Measurements from ENCODE around the gene SLC37A1.

DNA sequence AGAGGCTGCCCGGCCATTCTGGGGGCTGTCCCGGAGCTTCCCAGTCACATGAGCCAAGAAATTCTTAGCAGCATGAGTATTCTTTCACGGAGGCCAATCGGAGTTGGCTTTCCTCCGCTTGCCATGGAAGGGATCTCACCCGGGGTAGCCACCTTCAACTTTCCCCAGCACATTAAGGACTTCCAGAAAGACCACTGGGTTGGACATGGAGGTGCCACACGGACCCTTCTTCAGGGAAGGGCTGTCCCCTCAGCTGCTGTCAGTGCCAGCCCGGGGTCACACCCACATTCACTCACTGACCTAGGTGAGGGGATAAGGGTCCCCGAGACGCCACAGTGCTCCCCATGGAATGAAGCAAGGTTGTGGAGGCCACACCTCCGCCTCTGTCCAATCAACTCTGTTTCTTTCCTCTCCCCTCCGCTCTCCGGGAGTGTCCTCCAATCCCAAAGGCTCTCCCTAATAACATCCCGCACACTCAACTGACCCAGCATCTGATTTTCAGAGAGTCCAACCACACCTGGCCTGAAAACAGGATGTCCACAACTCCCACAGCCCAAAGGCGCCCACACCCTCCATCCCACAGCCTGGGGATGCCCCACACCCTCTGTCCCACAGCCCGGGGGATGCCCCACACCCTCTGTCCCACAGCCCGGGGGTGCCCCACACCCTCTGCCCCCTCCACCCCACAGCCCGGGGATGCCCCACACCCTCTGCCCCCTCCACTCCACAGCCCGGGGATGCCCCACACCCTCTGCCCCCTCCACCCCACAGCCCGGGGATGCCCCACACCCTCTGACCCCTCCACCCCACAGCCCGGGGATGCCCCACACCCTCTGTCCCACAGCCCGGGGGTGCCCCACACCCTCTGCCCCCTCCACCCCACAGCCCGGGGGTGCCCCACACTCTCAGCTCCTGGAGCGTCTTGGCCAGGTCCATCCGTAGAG, 37.0 kb upstream of the SLC37A1 start:
- TF ChIP-seq POLR2A (IDR thresholded peaks at IDR 0.05; ENCODE audit: borderline replicate concordance, extremely low read depth, insufficient read depth, insufficient read length) (no peak), EZH2 (IDR thresholded peaks at IDR 0.05) (no peak), ZFX (IDR thresholded peaks at IDR 0.05) (no peak), ATF3 (IDR thresholded peaks at IDR 0.05) (no peak), SIN3A (IDR thresholded peaks at IDR 0.05; ENCODE audit: low read depth) (no peak), EZH2phosphoT487 (IDR thresholded peaks at IDR 0.05; ENCODE audit: borderline replicate concordance) (no peak), SRF (IDR thresholded peaks at IDR 0.05; ENCODE audit: low read depth) (no peak), ZBTB33 (IDR thresholded peaks at IDR 0.05; ENCODE audit: extremely low read depth, insufficient replicate concordance, low read length) (no peak), JUND (IDR thresholded peaks at IDR 0.05) (no peak), YY1 (IDR thresholded peaks at IDR 0.05; ENCODE audit: extremely low read depth, insufficient replicate concordance, low read depth, low read length) (no peak)
- TF ChIP-seq, protein P1, sequence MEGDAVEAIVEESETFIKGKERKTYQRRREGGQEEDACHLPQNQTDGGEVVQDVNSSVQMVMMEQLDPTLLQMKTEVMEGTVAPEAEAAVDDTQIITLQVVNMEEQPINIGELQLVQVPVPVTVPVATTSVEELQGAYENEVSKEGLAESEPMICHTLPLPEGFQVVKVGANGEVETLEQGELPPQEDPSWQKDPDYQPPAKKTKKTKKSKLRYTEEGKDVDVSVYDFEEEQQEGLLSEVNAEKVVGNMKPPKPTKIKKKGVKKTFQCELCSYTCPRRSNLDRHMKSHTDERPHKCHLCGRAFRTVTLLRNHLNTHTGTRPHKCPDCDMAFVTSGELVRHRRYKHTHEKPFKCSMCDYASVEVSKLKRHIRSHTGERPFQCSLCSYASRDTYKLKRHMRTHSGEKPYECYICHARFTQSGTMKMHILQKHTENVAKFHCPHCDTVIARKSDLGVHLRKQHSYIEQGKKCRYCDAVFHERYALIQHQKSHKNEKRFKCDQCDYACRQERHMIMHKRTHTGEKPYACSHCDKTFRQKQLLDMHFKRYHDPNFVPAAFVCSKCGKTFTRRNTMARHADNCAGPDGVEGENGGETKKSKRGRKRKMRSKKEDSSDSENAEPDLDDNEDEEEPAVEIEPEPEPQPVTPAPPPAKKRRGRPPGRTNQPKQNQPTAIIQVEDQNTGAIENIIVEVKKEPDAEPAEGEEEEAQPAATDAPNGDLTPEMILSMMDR (IDR thresholded peaks at IDR 0.05 in 2 of 3, conservative IDR thresholded peaks at IDR 0.05 in 1 of 3; ENCODE audit: borderline replicate concordance in 1 of 3, insufficient read depth in 1 of 3, low read depth in 2 of 3, low read length in 2 of 3) = no peak

All from HCT116 (cell line).